Measurements from ENCODE around the gene KCNIP1. TPM values are rescaled to one million over a fixed set of nuclear protein-coding genes. Genes with fewer than 3 reads are reported as not detected.

Gene KCNIP1
- total RNA-seq, 2 donors from 2014 or later = 0.79 to 1.00 TPM

GRCh38 chr5:170769246-170769645, 265.4 kb downstream of the KCNIP1 start:
- intact Hi-C loops (cut with DNase I) = no loop called here
- no peak for DNase-seq (ENCODE audit: low spot score)

- no peak for DNase-seq (ENCODE audit: low spot score)
- intact Hi-C loops (cut with DNase I) = no loop called here
These were observed 266.1 kb downstream of the KCNIP1 start for GRCh38 chr5:170769898-170770416.

GRCh38 chr5:170771496-170771895, 267.7 kb downstream of the KCNIP1 start:
- intact Hi-C loops (cut with DNase I) = no loop called here
- no peak for DNase-seq (ENCODE audit: low spot score)

- intact Hi-C loops (cut with DNase I) = no loop called here
- DNase-seq (ENCODE audit: low spot score) = no peak
These were observed 269.5 kb downstream of the KCNIP1 start for GRCh38 chr5:170773024-170773985.

- no peak for DNase-seq (ENCODE audit: low spot score)
- intact Hi-C loops (cut with DNase I) = no loop called here
These were observed 271.0 kb downstream of the KCNIP1 start for GRCh38 chr5:170774831-170775230.

GRCh38 chr5:170781946-170782345, 278.1 kb downstream of the KCNIP1 start:
- no peak for DNase-seq (ENCODE audit: low spot score)
- intact Hi-C loops (cut with DNase I) = loop anchor here in 1 of 2 donors (10.0 kb wide), 1 partner anchor 1283 kb away; no protein-coding TSS in a partner anchor

DNA sequence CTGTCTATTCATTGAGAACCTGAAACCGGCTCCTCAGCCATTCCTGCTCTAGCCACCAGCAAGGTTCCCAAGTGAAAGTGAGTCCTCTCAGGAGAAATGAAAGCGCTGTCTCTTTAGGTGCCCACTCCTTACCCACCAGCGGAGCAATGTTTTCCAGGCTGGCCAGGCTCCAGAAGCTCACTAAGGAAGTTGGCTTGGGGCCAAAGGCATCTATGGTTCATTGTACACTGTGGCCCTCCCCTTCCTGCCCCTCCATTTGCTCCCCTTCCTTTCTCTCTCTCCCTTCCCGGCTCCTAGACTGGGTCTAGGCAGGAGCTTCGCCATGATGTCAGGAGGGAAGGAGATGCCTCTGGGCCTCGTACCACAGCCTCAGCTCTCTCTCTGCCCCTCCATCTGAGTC, 278.6 kb downstream of the KCNIP1 start:
- intact Hi-C loops (cut with DNase I) = loop anchor here in 1 of 2 donors (10.0 kb wide), 1 partner anchor 1282 kb away; no protein-coding TSS in a partner anchor
- no peak for DNase-seq (ENCODE audit: low spot score)

- DNase-seq (ENCODE audit: low spot score) = no peak
- intact Hi-C loops (cut with DNase I) = loop anchor here in 1 of 2 donors (10.0 kb wide), 1 partner anchor 1281 kb away; no protein-coding TSS in a partner anchor
These were observed 279.9 kb downstream of the KCNIP1 start, which contains the start of gene GABRP for GRCh38 chr5:170783498-170784247. TSS of gene GABRP (plus strand) at chr5:170783725. CDS start at chr5:170788616, 4,891 bp downstream.

DNA sequence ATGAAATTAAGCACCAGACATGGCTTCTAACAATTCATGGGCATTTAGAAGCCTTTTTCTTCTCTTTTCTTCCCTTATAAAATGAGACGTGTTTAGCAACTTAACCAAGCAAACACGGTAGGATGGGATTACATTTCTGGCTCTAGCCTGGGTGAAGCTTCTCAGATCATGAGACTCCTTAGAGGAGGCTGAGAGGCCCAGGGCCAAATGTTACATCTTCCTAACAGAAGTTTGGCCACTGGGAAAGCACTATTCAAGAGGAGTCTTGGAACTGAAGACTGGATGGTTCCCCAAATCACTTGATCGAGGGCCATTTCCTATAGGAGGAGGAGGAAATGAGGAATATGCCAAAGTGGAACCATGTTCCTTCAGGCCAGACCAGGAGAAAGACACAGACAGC, 281.6 kb downstream of the KCNIP1 start:
- no peak for DNase-seq (ENCODE audit: low spot score)
- intact Hi-C loops (cut with DNase I) = loop anchor here in 1 of 2 donors (10.0 kb wide), 1 partner anchor 1279 kb away; no protein-coding TSS in a partner anchor

Other genes with a start within 250 kb of the KCNIP1 start
- 10 to 100 TPM; 19.3 to 25.0 TPM for gene LCP2, start 206.2 kb upstream of the KCNIP1 start, total RNA-seq
- gene KCNMB1, start 114.7 kb upstream of the KCNIP1 start, total RNA-seq = 10 to 100 TPM; 48.6 to 61.6 TPM

All from posterior vena cava (tissue), 2 donors.